ENCODE measurements around the gene NDUFB11. TPM values are rescaled to one million over a fixed set of nuclear protein-coding genes. Genes with fewer than 3 reads are reported as not detected.
A peak's percentile ranks its signal among the peaks of the same experiment; 100 is the strongest.

Gene NDUFB11
- total RNA-seq, 1 donor from 2014 or later: 63.8 TPM

GRCh38 chrX:47162927-47163583 lies 18.6 kb upstream of the NDUFB11 start:
- no peak for DNase-seq (ENCODE audit: extremely low spot score in 2 of 2)
- Histone ChIP-seq H3K4me3 (no peak overlapping the region), H3K4me1 (no peaks in the 10 kb centered on the region), H3K27ac (no peak overlapping the region), H3K27me3 (no peaks in the 10 kb centered on the region), H3K36me3 (no peaks in the 10 kb centered on the region), H3K9me3 (no peaks in the 10 kb centered on the region)
- intact Hi-C loops (cut with DNase I): no loop called here
- no peak for TF ChIP-seq POLR2A (IDR thresholded peaks at IDR 0.05)
- TF ChIP-seq CTCF (IDR thresholded peaks at IDR 0.05): no peak
- no peak for TF ChIP-seq POLR2AphosphoS5 (IDR thresholded peaks at IDR 0.05; ENCODE audit: insufficient read depth in 1 of 2, low read depth in 1 of 2)

- intact Hi-C loops (cut with DNase I): no loop called here
- DNase-seq (ENCODE audit: extremely low spot score in 2 of 2): no peak
Observed at GRCh38 chrX:47160781-47161180, 16.3 kb upstream of the NDUFB11 start.

GRCh38 chrX:47158781-47159180 lies 14.3 kb upstream of the NDUFB11 start:
- no peaks in the 10 kb centered on the region for H3K4me1 ChIP-seq
- no peaks in the 10 kb centered on the region for H3K36me3 ChIP-seq
- H3K27ac ChIP-seq: no peak overlapping the region
- DNase-seq (ENCODE audit: extremely low spot score in 2 of 2): no peak
- no peaks in the 10 kb centered on the region for H3K27me3 ChIP-seq
- intact Hi-C loops (cut with DNase I): no loop called here
- no peak for TF ChIP-seq CTCF (IDR thresholded peaks at IDR 0.05)
- no peak for TF ChIP-seq POLR2AphosphoS5 (IDR thresholded peaks at IDR 0.05; ENCODE audit: insufficient read depth in 1 of 2, low read depth in 1 of 2)
- TF ChIP-seq POLR2A (IDR thresholded peaks at IDR 0.05): no peak
- no peak overlapping the region for H3K4me3 ChIP-seq
- H3K9me3 ChIP-seq: no peaks in the 10 kb centered on the region

More at GRCh38 chrX:47160781-47161180, 16.3 kb upstream of the NDUFB11 start:
- H3K4me3 ChIP-seq: no peak overlapping the region
- H3K36me3 ChIP-seq: no peaks in the 10 kb centered on the region
- no peaks in the 10 kb centered on the region for H3K9me3 ChIP-seq
- H3K27me3 ChIP-seq: no peaks in the 10 kb centered on the region
- no peaks in the 10 kb centered on the region for H3K4me1 ChIP-seq
- no peak overlapping the region for H3K27ac ChIP-seq
- TF ChIP-seq POLR2A (IDR thresholded peaks at IDR 0.05) (no peak), POLR2AphosphoS5 (IDR thresholded peaks at IDR 0.05; ENCODE audit: insufficient read depth in 1 of 2, low read depth in 1 of 2) (no peak), CTCF (IDR thresholded peaks at IDR 0.05) (no peak)

GRCh38 chrX:47158131-47158530 lies 13.6 kb upstream of the NDUFB11 start:
- no peaks in the 10 kb centered on the region for H3K9me3 ChIP-seq
- no peak for TF ChIP-seq CTCF (IDR thresholded peaks at IDR 0.05)
- TF ChIP-seq POLR2A (IDR thresholded peaks at IDR 0.05): no peak
- no peak for TF ChIP-seq POLR2AphosphoS5 (IDR thresholded peaks at IDR 0.05; ENCODE audit: insufficient read depth in 1 of 2, low read depth in 1 of 2)
- no peak overlapping the region for H3K27ac ChIP-seq
- intact Hi-C loops (cut with DNase I): no loop called here
- no peaks in the 10 kb centered on the region for H3K36me3 ChIP-seq
- H3K4me3 ChIP-seq: no peak overlapping the region
- H3K4me1 ChIP-seq: no peaks in the 10 kb centered on the region
- peak in 1 of 2 donors; percentile 74 for DNase-seq (ENCODE audit: extremely low spot score in 2 of 2)
- H3K27me3 ChIP-seq: no peaks in the 10 kb centered on the region

Data from vagina (tissue), 2 donors.